ENCODE results near the gene PRXL2A.
"Not testable (repeated sequence)": the region's sequence is repeated elsewhere in the genome, so short reads cannot be mapped to it uniquely, and the experiment has no call there.

GRCh38 chr10:80358925-80359324 lies 49.4 kb upstream of the PRXL2A start:
- TF ChIP-seq, protein P1, sequence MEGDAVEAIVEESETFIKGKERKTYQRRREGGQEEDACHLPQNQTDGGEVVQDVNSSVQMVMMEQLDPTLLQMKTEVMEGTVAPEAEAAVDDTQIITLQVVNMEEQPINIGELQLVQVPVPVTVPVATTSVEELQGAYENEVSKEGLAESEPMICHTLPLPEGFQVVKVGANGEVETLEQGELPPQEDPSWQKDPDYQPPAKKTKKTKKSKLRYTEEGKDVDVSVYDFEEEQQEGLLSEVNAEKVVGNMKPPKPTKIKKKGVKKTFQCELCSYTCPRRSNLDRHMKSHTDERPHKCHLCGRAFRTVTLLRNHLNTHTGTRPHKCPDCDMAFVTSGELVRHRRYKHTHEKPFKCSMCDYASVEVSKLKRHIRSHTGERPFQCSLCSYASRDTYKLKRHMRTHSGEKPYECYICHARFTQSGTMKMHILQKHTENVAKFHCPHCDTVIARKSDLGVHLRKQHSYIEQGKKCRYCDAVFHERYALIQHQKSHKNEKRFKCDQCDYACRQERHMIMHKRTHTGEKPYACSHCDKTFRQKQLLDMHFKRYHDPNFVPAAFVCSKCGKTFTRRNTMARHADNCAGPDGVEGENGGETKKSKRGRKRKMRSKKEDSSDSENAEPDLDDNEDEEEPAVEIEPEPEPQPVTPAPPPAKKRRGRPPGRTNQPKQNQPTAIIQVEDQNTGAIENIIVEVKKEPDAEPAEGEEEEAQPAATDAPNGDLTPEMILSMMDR (IDR thresholded peaks at IDR 0.05 in 8 of 11, conservative IDR thresholded peaks at IDR 0.05 in 3 of 11), result not testable (repeated sequence)
- TF ChIP-seq POLR2A, POLR2AphosphoS5 (IDR thresholded peaks at IDR 0.05): not testable (repeated sequence)

Measured in spleen (tissue), 7 donors.